B cell (primary cell): ENCODE results near the gene KCTD4. TPM values are rescaled to one million over a fixed set of nuclear protein-coding genes. Genes with fewer than 3 reads are reported as not detected.

Source experiments
- ATAC-seq: fragments of 200-7000 bp; cut with Tn5 transposase; one replicate; pipeline ENCODE4 v1.10.0; 2021; ENCODE audit warnings: low read depth, mild to moderate bottlenecking, moderate number of reproducible peaks, moderate library complexity
- CTCF ChIA-PET: fragments of 350-600 bp; sonication (Branson Sonifier 250); formaldehyde crosslinking; loops from one replicate; lab custom pipeline; 2021; ENCODE audit warnings: antibody characterized with exemption, inconsistent platforms; lab: Charles Lee
- POLR2A ChIA-PET: fragments of 350-600 bp; sonication (Branson Sonifier 250); formaldehyde crosslinking; loops from one replicate; lab custom pipeline; 2021; ENCODE audit warnings: antibody characterized with exemption; lab: Charles Lee
- DNase-seq: peaks from one replicate; pipeline ENCODE4 v3.0.0; 2013
- H2AFZ ChIP-seq: 2 replicates; pipeline ENCODE4 v1.6.1; 2012; ENCODE audit warnings: mild to moderate bottlenecking, low read depth, low read length; ENCODE audit not compliant: insufficient read depth, poor library complexity, severe bottlenecking
- H3K27ac ChIP-seq, 2 donors: 1 replicate in 1 of 2; 2 replicates in 1 of 2; pipeline ENCODE4 v1.5.1; 2012 to 2013; ENCODE audit warnings: low read length in 2 of 2, mild to moderate bottlenecking in 2 of 2, moderate library complexity in 1 of 2
- H3K27me3 ChIP-seq, 4 experiments: fragments of 200-600 bp in 1 of 4; sonication (generic) in 1 of 4; replicated peaks in 1 of 4; 1 replicate in 2 of 4; 2 replicates in 2 of 4; pipeline versions ENCODE4 v1.6.1 to v1.7.0; 2013 to 2016; ENCODE audit warnings: low read length in 3 of 4, mild to moderate bottlenecking in 2 of 4, mixed read lengths in 1 of 4, moderate library complexity in 1 of 4; ENCODE audit not compliant: insufficient read depth in 4 of 4, control insufficient read depth in 3 of 4; ENCODE audit errors: control extremely low read depth in 1 of 4
- H3K36me3 ChIP-seq, 2 experiments: replicated peaks in 1 of 2; 1 replicate in 1 of 2; 2 replicates in 1 of 2; pipeline versions ENCODE4 v1.6.1 to v1.7.1; 2013; ENCODE audit warnings: low read length in 1 of 2; ENCODE audit not compliant: insufficient read depth in 2 of 2, control insufficient read depth in 1 of 2; ENCODE audit errors: control extremely low read depth in 1 of 2, extremely low read depth in 1 of 2
- H3K4me1 ChIP-seq, 2 donors: fragments of 200-600 bp in 1 of 2; sonication (generic) in 1 of 2; 1 replicate in 1 of 2; 2 replicates in 1 of 2; pipeline versions ENCODE4 v1.5.1 to v1.6.1; 2013 to 2017; ENCODE audit warnings: low read length in 2 of 2; ENCODE audit not compliant: control insufficient read depth in 2 of 2, insufficient read depth in 2 of 2
- H3K4me2 ChIP-seq: replicated peaks from 2 replicates; pipeline ENCODE3; 2012; ENCODE audit warnings: mild to moderate bottlenecking, low read depth, low read length; ENCODE audit not compliant: poor library complexity, severe bottlenecking
- H3K4me3 ChIP-seq, 5 experiments: fragments of 200-600 bp in 1 of 5; sonication (generic) in 1 of 5; 1 replicate in 3 of 5; 2 replicates in 2 of 5; pipeline versions ENCODE4 v1.5.1 to v1.7.0; 2011 to 2016; ENCODE audit warnings: low read length in 4 of 5, mild to moderate bottlenecking in 4 of 5, low read depth in 2 of 5, control low read depth in 1 of 5, moderate library complexity in 1 of 5; ENCODE audit not compliant: insufficient read depth in 1 of 5; ENCODE audit errors: control extremely low read depth in 1 of 5, extremely low read depth in 1 of 5
- H3K79me2 ChIP-seq: fragments of 200-600 bp; sonication (generic); one replicate; pipeline ENCODE4 v1.6.0; 2016; ENCODE audit warnings: low read length; ENCODE audit not compliant: control insufficient read depth, insufficient read depth
- H3K9ac ChIP-seq: fragments of 200-600 bp; sonication (generic); 2 replicates; pipeline ENCODE4 v1.6.1; 2017; ENCODE audit warnings: mild to moderate bottlenecking, low read length, moderate library complexity
- H3K9me3 ChIP-seq, 3 donors: one replicate each; pipeline versions ENCODE4 v1.6.1 to v1.7.1; 2013; ENCODE audit warnings: low read length in 2 of 3; ENCODE audit not compliant: control insufficient read depth in 2 of 3, insufficient read depth in 1 of 3; ENCODE audit errors: control extremely low read depth in 1 of 3
- H4K20me1 ChIP-seq: 2 replicates; pipeline ENCODE4 v1.6.0; 2012; ENCODE audit warnings: mild to moderate bottlenecking, low read length; ENCODE audit not compliant: insufficient read depth, control insufficient read depth, poor library complexity, severe bottlenecking
- H3K27ac Mint-ChIP-seq: one replicate; pipeline ENCODE4 v1.8.0; 2021; ENCODE audit warnings: mixed read lengths
- H3K27me3 Mint-ChIP-seq: one replicate; pipeline ENCODE4 v1.8.0; 2021; ENCODE audit warnings: mixed read lengths
- H3K4me1 Mint-ChIP-seq: one replicate; pipeline ENCODE4 v1.8.0; 2021; ENCODE audit warnings: mixed read lengths
- H3K4me3 Mint-ChIP-seq: one replicate; pipeline ENCODE4 v1.8.0; 2021; ENCODE audit warnings: mixed read lengths
- H3K9me3 Mint-ChIP-seq: one replicate; pipeline ENCODE4 v1.8.0; 2022; ENCODE audit warnings: mixed read lengths; ENCODE audit not compliant: insufficient read depth
- EZH2 ChIP-seq: IDR thresholded peaks from 2 replicates; pipeline ENCODE4 v1.6.1; 2012; ENCODE audit warnings: borderline replicate concordance, low read depth, mild to moderate bottlenecking, moderate library complexity, low read length; ENCODE audit not compliant: insufficient read depth, poor library complexity, severe bottlenecking
- WGBS: methylation state at CpG from one replicate; pipeline ENCODE4 v1.1.5; 2013; ENCODE audit warnings: missing lambda C conversion rate; ENCODE audit not compliant: insufficient coverage; 5-methylcytosine and 5-hydroxymethylcytosine counted together
- intact Hi-C: fragments of 100-400 bp; cut with micrococcal nuclease; formaldehyde crosslinking; loops from one replicate; pipeline ENCODE4 v1.10.0; 2022
- polyA plus RNA-seq: library from polyadenylated mRNA; depleted of rRNA; stranded (reverse); fragments of >200 nt; gene quantifications from 2 replicates; pipeline ENCODE4 v1.2.3, GENCODE V29; 2012
- total RNA-seq, 2 donors: library from RNA; stranded (reverse); fragments of 120-200 nt in 1 of 2; gene quantifications; 1 replicate in 1 of 2; 2 replicates in 1 of 2; pipeline versions ENCODE4 v1.2.3 to v1.2.4, GENCODE V29; 2013 to 2022
- TF ChIP-seq, protein P1 (sequence below): fragments of 200-600 bp; IDR thresholded peaks from one replicate; pipeline ENCODE4 v1.8.0; 2022; ENCODE audit warnings: antibody characterized with exemption, mild to moderate bottlenecking

The KCTD4 gene
- total and polyA plus RNA-seq, 2 donors (not counting 1 experiment from before 2014, with no cell fraction given), result not detected

DNA sequence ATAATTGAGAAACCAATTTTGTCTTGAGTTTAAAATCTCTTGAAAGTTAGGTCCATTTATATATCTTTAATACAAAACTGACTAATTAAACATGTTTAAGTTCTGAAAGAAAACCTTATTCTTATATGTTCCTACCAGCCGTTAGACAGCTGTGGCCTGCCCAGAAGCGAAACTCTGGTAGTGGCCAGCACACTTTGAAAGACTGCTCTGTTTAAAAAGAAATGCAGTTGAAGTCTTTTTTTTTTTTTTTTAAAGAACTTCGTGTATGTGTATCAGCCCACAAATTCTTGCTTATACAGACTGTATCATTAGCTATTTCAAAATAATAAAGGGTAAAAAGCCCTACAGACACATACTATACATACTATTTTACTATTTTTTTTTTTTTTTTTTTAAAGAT lies 34.0 kb downstream of the KCTD4 start:
- POLR2A ChIA-PET, result no interaction called here

DNA sequence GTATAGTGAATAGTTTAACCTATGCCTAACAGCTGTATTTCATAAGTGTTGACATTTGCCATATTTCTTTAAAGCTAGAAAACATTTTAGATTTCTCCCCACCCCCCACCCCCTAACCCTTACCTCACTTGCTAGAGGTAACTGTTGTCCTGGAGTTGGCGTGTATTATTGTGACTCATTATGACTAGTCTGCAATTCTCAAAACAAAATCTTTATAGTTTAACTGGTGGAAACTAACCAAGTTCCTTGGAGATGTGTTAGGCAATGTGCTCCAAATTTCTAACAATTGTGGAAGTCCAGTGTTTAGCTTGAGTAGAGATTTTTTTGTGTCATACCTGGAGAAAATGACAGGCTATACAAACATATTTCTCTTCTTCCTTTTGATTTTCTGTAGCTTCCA lies 38.0 kb downstream of the KCTD4 start:
- H2AFZ ChIP-seq, result no peak overlapping the region
- H3K4me3 ChIP-seq, result no peak overlapping the region
- intact Hi-C loops, result no loop called here
- no CpG with 5 or more reads among the region's 1 CpG for WGBS
- ChIA-PET CTCF (interaction anchor here (0.7 kb wide), 1 partner anchor 117 kb away, joined by 3 read pairs; no protein-coding TSS in a partner anchor), POLR2A (no interaction called here)
- peaks cover 0 to 7% (median 2%) of the 10 kb centered on the region in 3 donors for H3K9me3 ChIP-seq
- DNase-seq (no peak), ATAC-seq (no peak)
- H3K27me3 ChIP-seq, result no peaks in the 10 kb centered on the region
- peaks cover 3% of the 10 kb centered on the region for H3K79me2 ChIP-seq
- Mint-ChIP-seq H3K27me3 (no peaks in the 10 kb centered on the region), H3K4me1 (peaks cover 4% of the 10 kb centered on the region), H3K27ac (no peak overlapping the region), H3K4me3 (no peak overlapping the region), H3K9me3 (peaks cover 2% of the 10 kb centered on the region)
- no peak for TF ChIP-seq EZH2
- TF ChIP-seq, protein P1, sequence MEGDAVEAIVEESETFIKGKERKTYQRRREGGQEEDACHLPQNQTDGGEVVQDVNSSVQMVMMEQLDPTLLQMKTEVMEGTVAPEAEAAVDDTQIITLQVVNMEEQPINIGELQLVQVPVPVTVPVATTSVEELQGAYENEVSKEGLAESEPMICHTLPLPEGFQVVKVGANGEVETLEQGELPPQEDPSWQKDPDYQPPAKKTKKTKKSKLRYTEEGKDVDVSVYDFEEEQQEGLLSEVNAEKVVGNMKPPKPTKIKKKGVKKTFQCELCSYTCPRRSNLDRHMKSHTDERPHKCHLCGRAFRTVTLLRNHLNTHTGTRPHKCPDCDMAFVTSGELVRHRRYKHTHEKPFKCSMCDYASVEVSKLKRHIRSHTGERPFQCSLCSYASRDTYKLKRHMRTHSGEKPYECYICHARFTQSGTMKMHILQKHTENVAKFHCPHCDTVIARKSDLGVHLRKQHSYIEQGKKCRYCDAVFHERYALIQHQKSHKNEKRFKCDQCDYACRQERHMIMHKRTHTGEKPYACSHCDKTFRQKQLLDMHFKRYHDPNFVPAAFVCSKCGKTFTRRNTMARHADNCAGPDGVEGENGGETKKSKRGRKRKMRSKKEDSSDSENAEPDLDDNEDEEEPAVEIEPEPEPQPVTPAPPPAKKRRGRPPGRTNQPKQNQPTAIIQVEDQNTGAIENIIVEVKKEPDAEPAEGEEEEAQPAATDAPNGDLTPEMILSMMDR, result no peak
- H3K4me2 ChIP-seq, result no peak overlapping the region
- H4K20me1 ChIP-seq, result no peaks in the 10 kb centered on the region
- peaks cover 5 to 24% of the 10 kb centered on the region in 2 experiments for H3K36me3 ChIP-seq
- H3K4me1 ChIP-seq, result peaks cover 0 to 3% of the 10 kb centered on the region in 2 donors
- H3K27ac ChIP-seq, result no peak overlapping the region
- no peak overlapping the region for H3K9ac ChIP-seq

More for the DNA sequence above, 34.0 kb downstream of the KCTD4 start:
- no peaks in the 10 kb centered on the region for H3K9me3 Mint-ChIP-seq
- H3K27ac Mint-ChIP-seq, result no peak overlapping the region
- Histone ChIP-seq H4K20me1 (no peaks in the 10 kb centered on the region), H3K9me3 (peaks cover 0 to 7% (median 0%) of the 10 kb centered on the region in 3 donors), H3K79me2 (peaks cover 3% of the 10 kb centered on the region), H3K36me3 (peaks cover 5 to 8% of the 10 kb centered on the region in 2 experiments), H3K9ac (no peak overlapping the region), H3K27me3 (no peaks in the 10 kb centered on the region), H3K27ac (no peak overlapping the region), H3K4me1 (peaks cover 0 to 3% of the 10 kb centered on the region in 2 donors), H2AFZ (no peak overlapping the region), H3K4me3 (no peak overlapping the region), H3K4me2 (no peak overlapping the region)
- H3K4me3 Mint-ChIP-seq, result no peak overlapping the region
- DNase-seq, result no peak
- CTCF ChIA-PET, result no interaction called here
- H3K4me1 Mint-ChIP-seq, result peaks cover 4% of the 10 kb centered on the region
- no peaks in the 10 kb centered on the region for H3K27me3 Mint-ChIP-seq
- WGBS, result no CpG with 5 or more reads among the region's 3 CpGs
- ATAC-seq, result no peak
- intact Hi-C loops, result no loop called here
- TF ChIP-seq, protein P1, result no peak
- no peak for TF ChIP-seq EZH2
